HG03558 (cell line): ENCODE results near the gene DAB1.

Experiments used
- ATAC-seq: cut with Tn5 transposase; IDR thresholded peaks from one replicate; pipeline ENCODE4 v1.9.1; 2021; ENCODE audit warnings: moderate number of reproducible peaks; ENCODE audit not compliant: unreplicated experiment; ENCODE audit errors: extremely low read depth

DAB1 gene

DNA sequence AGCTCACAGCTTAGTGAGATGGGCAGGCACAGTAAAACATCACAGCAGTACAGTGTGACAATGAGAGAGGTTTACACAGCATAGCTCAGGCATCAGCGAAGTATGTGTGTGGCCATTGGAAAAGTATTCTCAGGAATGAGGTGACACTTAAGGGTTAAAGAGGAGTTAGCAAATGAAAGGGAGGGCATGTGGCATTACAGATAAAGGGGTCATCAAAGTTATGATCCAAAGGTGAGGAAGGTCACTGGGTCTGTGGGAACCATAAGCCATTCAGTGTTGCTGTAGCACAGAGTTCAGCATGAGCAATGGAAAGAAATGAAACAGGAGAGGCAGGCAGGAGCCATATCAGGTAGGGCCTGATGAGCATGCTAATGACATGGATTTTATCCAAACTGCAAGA is 453.6 kb downstream of the DAB1 start:
- ATAC-seq: no peak

DNA sequence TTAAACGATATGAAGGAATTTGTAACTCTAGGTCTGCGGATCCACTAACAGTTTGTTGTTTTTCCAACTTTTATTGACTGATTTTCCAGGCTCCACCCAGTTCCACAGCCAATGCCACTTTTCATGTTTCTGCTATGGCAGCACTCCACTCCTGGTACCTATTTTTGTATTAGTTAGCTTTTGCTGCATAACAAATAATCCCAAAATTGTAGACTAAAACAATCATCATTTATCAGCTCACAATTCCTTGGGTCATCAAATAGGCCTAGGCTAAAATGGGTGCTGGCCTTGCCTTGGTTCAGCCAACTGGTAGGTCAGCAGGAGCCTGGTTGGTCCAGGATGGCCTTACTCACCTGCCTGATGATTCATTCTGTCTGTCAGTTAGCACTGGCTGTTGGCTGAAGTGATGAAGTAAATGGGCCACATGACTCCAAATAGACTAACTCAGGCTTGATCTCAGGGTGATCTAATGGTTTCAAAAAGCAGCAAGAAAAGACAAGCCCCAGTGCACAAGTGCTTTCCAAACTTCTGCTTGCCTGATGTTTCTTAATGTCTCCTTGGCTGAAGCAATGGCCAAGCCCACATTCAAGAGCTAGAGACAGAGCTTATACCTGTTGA is 454.9 kb downstream of the DAB1 start:
- ATAC-seq: no peak

DNA sequence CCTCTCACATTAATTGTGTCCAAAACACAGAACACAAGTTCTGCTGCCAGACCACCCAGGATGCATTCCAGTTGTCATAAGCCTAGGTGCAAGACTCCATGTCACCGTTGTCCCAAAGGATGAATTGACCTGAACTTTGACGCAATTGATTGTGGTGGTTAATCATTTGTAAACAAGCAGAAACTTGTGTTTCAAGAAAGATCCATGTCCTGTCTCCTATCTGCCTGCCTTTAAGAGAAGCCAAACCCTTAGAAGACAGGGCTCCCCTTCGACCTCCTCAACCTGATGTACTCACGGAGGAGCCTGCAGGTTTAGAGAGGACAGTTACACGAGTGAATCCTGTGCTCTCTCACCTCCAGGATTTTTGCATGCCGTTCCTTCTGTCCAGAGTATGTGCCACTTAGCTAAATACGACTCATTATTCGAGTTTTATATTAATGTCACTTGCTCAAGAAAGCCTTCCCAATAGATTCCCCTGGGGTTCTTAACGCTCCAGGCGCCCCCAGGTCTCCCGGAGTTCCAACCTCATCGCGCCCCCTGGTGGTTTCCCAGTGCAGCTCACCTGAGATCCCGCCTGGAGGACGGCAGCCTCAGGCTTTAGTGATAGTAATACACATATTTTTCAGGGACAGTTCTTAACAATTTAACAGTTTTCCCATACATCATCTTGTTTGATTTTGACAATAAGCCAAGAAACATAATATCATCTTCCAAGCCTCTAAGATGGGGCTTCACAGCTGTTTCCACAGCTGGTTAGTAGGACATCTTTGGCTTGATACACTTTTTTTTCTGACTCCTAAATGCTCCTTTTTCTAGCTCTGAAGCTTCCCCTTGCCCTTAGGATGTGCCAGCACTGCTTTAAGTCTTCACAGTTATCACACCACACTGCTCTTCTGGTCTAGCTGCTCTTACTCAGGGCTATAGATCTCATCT is 455.7 kb downstream of the DAB1 start:
- no peak for ATAC-seq

DNA sequence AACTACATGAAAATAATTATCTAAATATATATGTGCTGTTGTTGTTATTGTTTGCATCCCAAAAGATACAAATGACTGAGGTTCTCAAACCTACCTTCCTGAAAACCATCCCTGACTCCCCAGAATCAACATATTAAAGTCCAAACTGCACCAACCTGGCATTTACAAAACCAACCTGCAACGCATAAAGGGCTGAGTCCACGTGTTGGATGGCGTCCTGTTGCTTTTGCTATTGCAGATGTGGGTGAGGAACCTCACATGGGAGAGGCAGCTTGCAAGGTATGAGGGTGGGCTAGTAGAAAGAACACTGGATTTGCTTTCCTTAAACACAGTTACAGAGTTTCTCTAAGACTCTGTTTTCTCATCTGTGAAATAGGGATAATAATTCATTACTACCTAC is 456.5 kb downstream of the DAB1 start:
- no peak for ATAC-seq

DNA sequence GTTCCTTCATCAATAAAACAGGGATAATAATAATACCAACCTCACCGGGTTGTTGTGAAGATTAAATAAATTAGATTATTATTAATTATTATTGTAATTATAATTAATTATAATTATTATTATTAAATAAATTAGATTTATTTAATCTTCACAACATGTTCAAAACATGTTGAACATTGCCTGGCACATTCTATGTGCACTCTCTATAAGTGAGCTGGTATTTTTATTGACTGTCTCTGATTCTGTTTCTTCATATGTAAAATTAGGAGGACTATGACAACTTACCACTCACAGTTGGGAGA is 457.2 kb downstream of the DAB1 start:
- ATAC-seq: no peak

DNA sequence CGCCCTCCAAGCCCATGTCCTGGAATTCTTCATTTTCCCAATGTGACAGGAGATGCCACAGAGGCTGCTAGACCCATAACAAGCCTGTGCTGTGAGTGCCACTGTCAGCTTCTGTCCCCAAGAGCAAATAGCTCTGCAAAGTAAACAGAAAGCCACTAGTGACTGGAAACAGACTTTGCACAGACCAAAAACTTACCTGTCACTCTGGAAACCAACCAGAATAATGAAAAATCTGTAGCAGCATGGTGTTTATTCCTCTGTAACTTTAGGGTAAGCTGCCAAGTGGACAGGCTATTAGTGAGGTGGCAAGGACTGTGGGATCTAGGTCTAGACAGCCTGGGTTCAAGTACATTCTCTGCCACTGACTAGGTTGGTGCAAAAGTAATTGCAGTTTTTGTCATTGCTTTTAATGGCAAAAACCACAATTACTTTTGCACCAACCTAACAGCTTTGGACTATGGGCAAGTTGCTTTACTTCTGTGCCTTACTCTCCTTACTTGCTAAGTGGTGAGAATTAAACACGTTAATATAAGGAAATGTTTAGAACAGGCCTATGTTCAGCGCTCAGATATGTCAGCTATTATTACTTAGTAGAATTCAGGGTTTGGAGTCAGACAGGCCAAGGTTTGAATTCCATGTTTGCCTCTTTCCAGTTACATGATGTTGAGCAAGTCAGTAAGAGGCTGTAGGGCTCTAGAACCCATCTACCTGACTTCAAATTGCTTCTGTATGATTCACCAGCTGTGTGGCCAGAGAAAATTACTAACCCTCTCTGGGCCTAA is 457.8 kb downstream of the DAB1 start, which contains the start of gene C8B:
Gene C8B (minus strand): TSS at position 100 of the 782 bp plus-strand sequence. CDS start 67 bp downstream, at position 33.
- ATAC-seq: no peak

DNA sequence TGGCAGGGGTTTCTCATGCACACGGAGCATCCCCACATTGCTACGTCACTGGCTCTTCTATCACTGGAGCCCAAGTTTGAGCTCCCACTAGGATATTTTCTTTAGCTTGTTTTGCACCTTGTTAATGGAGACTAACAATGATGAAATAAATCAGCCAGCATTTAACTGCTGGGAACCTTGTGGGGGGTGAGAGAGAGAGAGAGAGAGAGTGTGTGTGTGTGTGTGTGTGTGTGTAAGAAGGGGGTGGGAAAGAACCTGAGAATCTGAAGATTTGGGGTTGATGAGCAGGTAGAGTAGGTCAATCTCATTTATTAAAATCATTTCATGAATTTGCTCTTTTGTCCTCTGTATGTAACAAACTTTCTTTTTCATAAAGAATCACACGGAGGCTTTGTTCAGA is 458.7 kb downstream of the DAB1 start:
- ATAC-seq: no peak

DNA sequence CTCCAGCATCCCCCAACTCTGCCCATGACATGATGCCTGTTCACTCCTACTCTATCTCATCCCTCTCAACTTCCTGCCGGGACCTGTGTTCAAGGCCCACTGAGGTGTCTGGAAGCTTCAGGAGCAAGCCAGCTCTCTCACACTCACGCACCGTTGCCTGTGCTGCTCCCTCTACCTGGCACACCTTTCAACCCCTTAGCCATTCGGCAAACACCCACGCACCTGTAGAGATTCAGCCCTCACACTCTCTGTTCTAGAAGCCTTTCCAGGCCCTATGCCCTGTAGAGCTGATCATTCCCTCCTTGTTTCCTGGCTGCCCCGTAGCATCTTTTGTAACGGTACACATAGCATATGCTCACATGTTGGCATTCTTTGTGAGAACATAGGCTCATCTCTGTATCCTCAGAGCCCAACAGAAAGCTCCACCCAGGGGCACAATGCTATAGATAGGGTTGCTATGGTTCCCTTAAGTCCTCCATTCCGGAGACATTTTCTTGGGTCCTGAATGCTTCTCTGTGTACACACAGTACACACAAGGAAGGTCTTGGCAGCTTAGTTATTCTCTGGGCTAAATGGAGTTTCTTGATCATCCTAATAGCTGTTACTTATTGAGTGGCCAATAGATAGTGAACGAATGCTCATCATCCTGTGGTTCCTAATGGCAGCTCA is 459.4 kb downstream of the DAB1 start:
- no peak for ATAC-seq

DNA sequence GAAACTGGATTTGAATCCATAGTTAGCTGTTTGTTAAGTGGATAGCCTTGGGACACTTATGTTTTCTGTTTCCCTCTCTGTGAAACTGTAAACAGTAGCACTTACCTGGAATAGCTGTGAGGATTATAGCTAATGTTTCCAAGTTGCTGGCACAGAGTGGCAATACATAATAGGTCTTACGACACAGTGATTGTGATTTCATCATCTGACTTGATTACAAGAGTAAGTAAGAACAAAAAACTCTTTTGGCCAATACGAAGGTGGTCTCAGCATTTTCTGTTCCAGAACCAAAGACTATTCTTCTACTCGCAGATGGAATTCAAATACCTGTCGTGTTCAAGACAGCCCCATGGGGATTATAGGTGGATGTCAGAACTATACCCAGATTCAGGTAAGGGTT is 460.2 kb downstream of the DAB1 start:
- ATAC-seq: no peak

DNA sequence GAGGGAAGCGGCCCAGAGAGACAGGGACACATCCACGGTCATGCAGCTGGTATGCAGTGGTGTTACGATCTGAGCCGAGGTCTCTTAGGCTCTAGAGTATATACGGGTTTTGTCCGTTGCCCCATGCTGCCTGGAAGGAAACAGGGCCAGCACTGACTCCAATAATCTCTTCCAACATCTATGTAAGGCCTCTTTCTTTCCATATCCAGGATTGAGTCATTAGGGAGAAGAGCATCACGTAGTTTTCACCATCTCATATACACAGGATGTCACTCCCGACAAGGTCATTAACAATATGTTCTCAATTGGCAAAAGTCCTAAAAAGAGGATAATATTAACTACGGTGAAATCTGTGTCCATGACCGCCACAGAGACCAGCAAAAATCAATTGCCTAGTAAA is 462.4 kb downstream of the DAB1 start:
- ATAC-seq: no peak

DNA sequence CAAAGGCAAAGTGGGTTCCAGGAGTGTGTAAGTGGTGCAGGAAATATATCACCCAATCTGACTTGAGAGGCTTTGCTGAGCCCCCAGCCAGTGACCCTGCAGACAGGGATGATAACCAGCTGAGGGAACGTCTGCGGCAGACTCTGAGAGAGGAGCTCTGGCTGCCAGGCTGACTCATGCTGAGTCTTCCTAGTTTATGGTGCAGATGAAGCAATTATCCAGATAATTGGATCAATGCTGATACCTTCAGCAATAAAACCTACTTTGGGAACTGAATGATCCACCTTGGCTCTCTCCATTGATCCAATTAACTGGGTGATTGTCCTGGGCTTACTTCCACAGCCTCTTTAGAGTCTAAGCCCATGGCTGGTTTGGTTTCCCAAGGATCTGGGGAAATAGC is 465.3 kb downstream of the DAB1 start:
- ATAC-seq: no peak

DNA sequence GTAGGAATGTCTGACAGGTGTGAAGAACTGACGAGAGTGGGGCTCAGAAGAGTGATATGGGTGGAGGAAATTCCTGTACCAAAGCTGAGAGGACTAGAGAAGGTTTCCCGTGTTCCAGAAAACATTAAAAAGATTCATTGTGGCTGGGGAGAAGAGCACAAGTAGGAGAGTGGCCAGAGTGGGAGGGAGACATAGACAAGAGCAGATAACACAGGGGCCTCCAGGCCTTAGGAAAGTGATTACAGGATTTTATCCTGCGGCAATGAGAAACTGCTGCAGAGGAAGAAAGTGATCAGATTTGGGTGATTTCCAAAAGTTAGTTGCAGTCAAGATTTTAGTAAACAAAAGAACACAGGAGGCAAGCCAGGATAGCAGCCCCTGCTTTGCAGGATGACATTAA is 465.9 kb downstream of the DAB1 start:
- no peak for ATAC-seq

DNA sequence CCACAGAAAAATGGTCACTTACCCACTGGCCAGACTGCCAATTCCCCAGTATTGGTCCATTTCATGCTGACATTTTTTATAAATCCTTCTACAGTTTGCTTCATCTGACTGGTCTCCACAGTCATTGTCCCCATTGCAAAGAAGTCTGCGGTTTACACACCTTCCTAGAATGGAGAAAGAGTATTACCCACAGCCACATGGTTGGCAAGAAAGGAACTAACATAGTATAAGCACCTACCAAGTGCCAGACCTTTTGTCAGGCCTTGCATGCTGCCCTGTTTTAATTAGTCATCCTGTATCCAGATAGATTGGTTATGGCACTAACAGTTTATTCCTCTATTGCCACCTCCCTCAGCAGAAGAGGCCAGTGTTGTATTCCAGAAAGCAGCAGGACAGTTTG is 469.2 kb downstream of the DAB1 start:
- ATAC-seq: no peak

DNA sequence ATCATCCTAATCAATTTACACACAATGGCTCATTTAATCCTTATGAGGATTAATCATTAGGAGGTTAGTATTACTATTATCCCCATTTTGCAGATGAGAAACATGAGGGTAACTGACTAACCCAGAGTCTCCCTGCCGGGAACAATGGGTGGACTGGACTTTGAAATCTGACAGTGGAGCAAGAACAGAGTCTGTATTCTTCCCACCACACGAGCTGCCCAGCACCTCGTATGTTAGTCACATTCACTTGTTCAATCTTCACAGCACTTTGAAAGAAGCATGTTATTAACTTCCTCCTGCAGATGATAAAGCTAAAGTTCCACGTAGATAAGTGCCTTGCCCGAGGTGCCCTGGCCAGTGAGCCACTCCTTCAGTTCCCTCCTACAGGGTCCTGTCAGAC is 470.5 kb downstream of the DAB1 start:
- ATAC-seq: no peak

DNA sequence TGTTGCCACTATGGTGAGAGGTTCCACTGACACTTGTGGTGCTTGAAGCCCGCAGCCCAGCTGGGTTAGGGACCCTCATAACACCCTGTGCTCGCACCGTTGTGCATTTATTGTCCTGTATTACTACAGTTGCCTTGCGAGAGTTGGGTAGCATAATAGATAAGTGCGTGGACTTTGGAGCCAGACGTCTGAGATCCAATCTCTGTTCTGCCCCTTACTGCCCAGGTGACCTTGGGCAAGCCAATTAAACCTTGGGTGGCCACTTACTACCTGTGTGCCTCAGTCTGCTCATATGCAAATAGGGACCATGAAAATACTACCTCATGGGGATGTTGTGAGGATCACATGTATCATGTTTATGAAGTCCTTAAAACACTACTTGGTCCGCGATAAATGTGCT is 471.4 kb downstream of the DAB1 start:
- no peak for ATAC-seq

DNA sequence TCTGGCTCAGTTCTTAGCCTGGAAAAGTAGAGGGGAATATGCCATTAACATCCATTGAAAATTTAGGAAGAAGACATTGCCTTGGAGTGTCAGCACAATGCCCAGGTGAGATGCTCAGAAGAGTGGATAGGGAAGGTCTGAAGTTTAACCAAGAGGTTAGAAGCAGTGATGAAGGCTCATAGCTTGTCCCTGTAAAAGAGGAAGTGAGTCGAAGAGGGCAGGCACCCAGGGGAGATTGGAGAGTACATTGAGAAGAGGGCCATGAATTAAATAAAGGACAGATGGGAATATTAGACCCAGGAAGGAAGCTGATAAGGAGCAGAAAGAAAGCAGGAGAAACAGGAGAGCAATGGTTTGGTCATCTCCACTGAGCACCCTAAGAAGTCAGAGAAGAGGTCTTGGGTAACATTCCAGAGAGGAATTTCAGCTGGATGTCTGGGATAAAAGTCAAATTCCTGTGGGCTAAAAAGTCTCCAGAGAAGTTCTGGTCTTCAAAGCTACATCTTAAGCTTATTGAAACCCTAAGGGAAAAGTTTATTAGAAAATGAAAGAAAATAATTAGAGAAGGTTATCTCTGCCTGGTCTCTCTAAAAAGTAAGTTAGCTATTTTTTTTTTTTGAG is 475.3 kb downstream of the DAB1 start:
- no peak for ATAC-seq
